K562 (cell line): ENCODE data around the gene CNMD. TPM values are rescaled to one million over a fixed set of nuclear protein-coding genes. Genes with fewer than 3 reads are reported as not detected.

Experiments
- ATAC-seq: fragments of 200-7000 bp; cut with Tn5 transposase; 3 replicates; pipeline ENCODE4 v1.9.1; 2020; ENCODE audit warnings: moderate library complexity
- BruUV-seq: library from RNA; stranded (reverse); fragments of 400-500 nt; replicated peaks from 2 replicates; lab custom pipeline; 2021; lab: Mats Ljungman, UMichigan
- CTCF ChIA-PET: fragments of 300-600 bp; formaldehyde crosslinking; extraction: SDS; loops from one replicate; lab custom pipeline; 2021; ENCODE audit warnings: low intra/inter-chr PET ratio; lab: Yijun Ruan, JAX
- POLR2A ChIA-PET: fragments of 300-600, 350-650 bp; sonication (Branson Sonifier 250); formaldehyde crosslinking; extraction: SDS; loops from one replicate; lab custom pipeline; 2021; ENCODE audit warnings: antibody characterized with exemption, inconsistent platforms; lab: Yijun Ruan, JAX
- DNase-seq, 4 experiments: peaks; one replicate each; pipeline versions ENCODE4 v3.0.0 to v3.0.0-alpha.2; 2011 to 2018; ENCODE audit warnings: low spot score in 3 of 4, mixed read lengths in 3 of 4; ENCODE audit errors: extremely low read depth in 1 of 4
- FAIRE-seq: peaks from 2 replicates; lab custom pipeline; 2011; peaks lifted over from hg19 to GRCh38; lab: Jason Lieb, UNC
- H2AFZ ChIP-seq: 2 replicates; pipeline ENCODE4 v1.6.0; 2011; ENCODE audit warnings: low read depth, low read length, control low read depth, inconsistent platforms
- H3K27ac ChIP-seq: fragments of 200-600 bp; 3 replicates; pipeline ENCODE4 v1.8.0; 2011; ENCODE audit warnings: low read depth, mild to moderate bottlenecking, control low read depth, inconsistent platforms, low read length, moderate library complexity, mixed read lengths; ENCODE audit errors: extremely low read depth
- H3K27me3 ChIP-seq, 2 experiments: fragments of 300-600 bp in 1 of 2; 2 replicates in 1 of 2; 3 replicates in 1 of 2; pipeline versions ENCODE4 v1.6.0 to v1.8.0; 2011; ENCODE audit warnings: inconsistent platforms in 2 of 2, low read length in 2 of 2, mild to moderate bottlenecking in 1 of 2, mixed read lengths in 1 of 2, moderate library complexity in 1 of 2; ENCODE audit not compliant: control insufficient read depth in 2 of 2, insufficient read depth in 2 of 2
- H3K36me3 ChIP-seq: fragments of 300-600 bp; 3 replicates; pipeline ENCODE4 v1.8.0; 2011; ENCODE audit warnings: mild to moderate bottlenecking, low read length, inconsistent platforms; ENCODE audit not compliant: control insufficient read depth, insufficient read depth
- H3K4me1 ChIP-seq, 2 experiments: fragments of 200-600 bp in 1 of 2; replicated peaks in 1 of 2; 2 replicates in 1 of 2; 3 replicates in 1 of 2; pipeline versions ENCODE4 v1.5.1 to v1.8.0; 2011; ENCODE audit warnings: inconsistent platforms in 2 of 2, low read length in 2 of 2, mild to moderate bottlenecking in 1 of 2, mixed read lengths in 1 of 2, moderate library complexity in 1 of 2; ENCODE audit not compliant: control insufficient read depth in 2 of 2, insufficient read depth in 2 of 2
- H3K4me2 ChIP-seq: 2 replicates; pipeline ENCODE4 v1.6.1; 2011; ENCODE audit warnings: low read length, control low read depth, inconsistent platforms, mixed read lengths; ENCODE audit not compliant: insufficient read depth
- H3K4me3 ChIP-seq: fragments of 200-600 bp; sonication (generic), shearing (Covaris generic); 2 replicates; pipeline ENCODE4 v1.5.1; 2016; ENCODE audit warnings: control low read depth, inconsistent platforms
- H3K79me2 ChIP-seq: fragments of 200-600 bp; 3 replicates; pipeline ENCODE4 v1.8.0; 2011; ENCODE audit warnings: low read length, inconsistent platforms; ENCODE audit not compliant: control insufficient read depth, insufficient read depth
- H3K9ac ChIP-seq, 2 experiments: 2 replicates each; pipeline versions ENCODE4 v1.6.0 to v1.6.1; 2011; ENCODE audit warnings: low read depth in 2 of 2, low read length in 2 of 2, control low read depth in 1 of 2, inconsistent platforms in 1 of 2, mild to moderate bottlenecking in 1 of 2, mixed read lengths in 1 of 2; ENCODE audit not compliant: insufficient read depth in 1 of 2
- H3K9me1 ChIP-seq: one replicate; pipeline ENCODE4 v1.6.0; 2011; ENCODE audit warnings: inconsistent platforms, mild to moderate bottlenecking, low read length, moderate library complexity; ENCODE audit not compliant: control insufficient read depth, insufficient read depth
- H3K9me3 ChIP-seq: replicated peaks from 2 replicates; pipeline ENCODE4 v1.5.1; 2011; ENCODE audit warnings: low read depth, low read length, inconsistent platforms; ENCODE audit not compliant: control insufficient read depth, insufficient read depth
- H4K20me1 ChIP-seq: replicated peaks from 2 replicates; pipeline ENCODE4 v1.6.1; 2011; ENCODE audit warnings: low read length, inconsistent platforms, mixed read lengths; ENCODE audit not compliant: control insufficient read depth, insufficient read depth
- RAD21 ChIP-seq, 2 experiments: fragments of 250-450 bp in 1 of 2; fragments of 450-650 bp in 1 of 2; sonication (Bioruptor Pico) in 1 of 2; formaldehyde crosslinking in 1 of 2; IDR thresholded peaks in 1 of 2; conservative IDR thresholded peaks in 1 of 2; 2 replicates each; pipeline versions ENCODE4 v1.4.0 to v1.8.0; 2020 to 2022; ENCODE audit warnings: mild to moderate bottlenecking in 2 of 2, moderate library complexity in 1 of 2
- ZNF24 ChIP-seq: fragments of 450-650 bp; IDR thresholded peaks from 2 replicates; pipeline ENCODE4 v1.6.1; 2016
- WGBS: fragments of 100-300 bp; shearing (Covaris generic); methylation state at CpG from one replicate; pipeline ENCODE4 v1.1.6; 2016; ENCODE audit warnings: low coverage, mixed read lengths; ENCODE audit not compliant: insufficient coverage; ENCODE audit errors: missing lambda C conversion rate; 5-methylcytosine and 5-hydroxymethylcytosine counted together
- in situ Hi-C: fragments of 300-500 bp; cut with MboI; formaldehyde crosslinking; loops from 4 replicates; pipeline ENCODE4 v1.15.0; 2018; ENCODE audit warnings: inconsistent platforms, mixed read lengths
- intact Hi-C: fragments of 100-400 bp; cut with micrococcal nuclease; formaldehyde crosslinking; loops from 2 replicates; pipeline ENCODE4 v1.14.2; 2022
- polyA plus RNA-seq, 8 experiments: library from polyadenylated mRNA; depleted of rRNA in 4 of 8; stranded (reverse) in 5 of 8; unstranded in 3 of 8; fragments of >200 nt; fragmentation: Nextera tagmentation in 2 of 8; fragmentation: Illumina TruSeq in 1 of 8; extraction: Ambion mirVana in 2 of 8; extraction: Trizol in 1 of 8; gene quantifications; 2 replicates each; pipeline versions ENCODE4 v1.2.1 to v1.2.3, GENCODE V29; 2011 to 2014; ENCODE audit warnings: inconsistent platforms in 1 of 8, missing spikeins in 1 of 8
- total RNA-seq, 7 experiments: library from RNA; depleted of rRNA in 6 of 7; stranded (reverse); fragments of >200 nt in 6 of 7; fragmentation: Illumina TruSeq in 2 of 7; extraction: Trizol in 2 of 7; gene quantifications; 2 replicates each; pipeline versions ENCODE4 v1.2.1 to v1.2.3, GENCODE V29; 2011 to 2021; ENCODE audit warnings: low replicate concordance in 1 of 7
- TF ChIP-seq, protein P1 (sequence below): fragments of 250-450 bp; sonication (Bioruptor Pico); IDR thresholded peaks from 2 replicates; pipeline ENCODE4 v1.5.0; 2021
- TF ChIP-seq, protein P2 (sequence below): fragments of 450-650 bp; formaldehyde crosslinking; IDR thresholded peaks from 2 replicates; pipeline ENCODE4 v1.4.0; 2020; ENCODE audit warnings: mild to moderate bottlenecking, moderate library complexity

CNMD gene
- total and polyA plus RNA-seq, 9 of the 15 experiments (the other 6 are each of a cell fraction or from before 2014, with no cell fraction given), result not detected

DNA sequence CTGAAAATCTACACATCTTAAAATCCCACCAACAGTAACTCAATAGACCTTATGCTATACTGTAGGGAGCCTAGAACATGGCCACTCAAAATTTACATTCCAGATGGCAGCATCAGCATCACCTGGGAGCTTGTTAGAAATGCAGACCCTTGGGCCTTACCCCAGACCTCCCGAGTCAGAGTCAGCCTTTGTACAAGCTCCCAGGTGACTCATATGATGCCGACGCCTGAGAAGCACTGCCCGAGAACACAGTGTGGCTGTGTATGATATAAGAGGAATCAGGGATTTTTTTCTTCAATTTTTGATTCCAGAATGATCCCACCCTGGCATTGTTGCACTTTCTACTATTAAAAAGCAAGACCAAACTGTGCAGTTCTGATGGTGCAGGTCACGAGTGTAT lies 35.9 kb upstream of the CNMD start:
- TF ChIP-seq, protein P1, sequence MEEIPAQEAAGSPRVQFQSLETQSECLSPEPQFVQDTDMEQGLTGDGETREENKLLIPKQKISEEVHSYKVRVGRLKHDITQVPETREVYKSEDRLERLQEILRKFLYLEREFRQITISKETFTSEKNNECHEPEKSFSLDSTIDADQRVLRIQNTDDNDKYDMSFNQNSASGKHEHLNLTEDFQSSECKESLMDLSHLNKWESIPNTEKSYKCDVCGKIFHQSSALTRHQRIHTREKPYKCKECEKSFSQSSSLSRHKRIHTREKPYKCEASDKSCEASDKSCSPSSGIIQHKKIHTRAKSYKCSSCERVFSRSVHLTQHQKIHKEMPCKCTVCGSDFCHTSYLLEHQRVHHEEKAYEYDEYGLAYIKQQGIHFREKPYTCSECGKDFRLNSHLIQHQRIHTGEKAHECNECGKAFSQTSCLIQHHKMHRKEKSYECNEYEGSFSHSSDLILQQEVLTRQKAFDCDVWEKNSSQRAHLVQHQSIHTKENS, result no peak
- TF ChIP-seq, protein P2, sequence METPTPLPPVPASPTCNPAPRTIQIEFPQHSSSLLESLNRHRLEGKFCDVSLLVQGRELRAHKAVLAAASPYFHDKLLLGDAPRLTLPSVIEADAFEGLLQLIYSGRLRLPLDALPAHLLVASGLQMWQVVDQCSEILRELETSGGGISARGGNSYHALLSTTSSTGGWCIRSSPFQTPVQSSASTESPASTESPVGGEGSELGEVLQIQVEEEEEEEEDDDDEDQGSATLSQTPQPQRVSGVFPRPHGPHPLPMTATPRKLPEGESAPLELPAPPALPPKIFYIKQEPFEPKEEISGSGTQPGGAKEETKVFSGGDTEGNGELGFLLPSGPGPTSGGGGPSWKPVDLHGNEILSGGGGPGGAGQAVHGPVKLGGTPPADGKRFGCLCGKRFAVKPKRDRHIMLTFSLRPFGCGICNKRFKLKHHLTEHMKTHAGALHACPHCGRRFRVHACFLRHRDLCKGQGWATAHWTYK (CRISPR knock-in tag), result no peak
- no peak for TF ChIP-seq RAD21 (CRISPR knock-in tag; conservative IDR thresholded peaks at IDR 0.05 in 1 of 2, IDR thresholded peaks at IDR 0.05 in 1 of 2)
- TF ChIP-seq ZNF24, result no peak
- Histone ChIP-seq H3K9me3 (no peaks in the 10 kb centered on the region), H3K36me3 (no peaks in the 10 kb centered on the region), H3K9me1 (no peaks in the 10 kb centered on the region), H3K4me1 (no peaks in the 10 kb centered on the region), H2AFZ (no peak overlapping the region), H3K27ac (no peak overlapping the region), H3K9ac (no peak overlapping the region), H3K27me3 (peaks cover 0 to 6% of the 10 kb centered on the region in 2 experiments; a peak in 2 of 5 replicates), H3K4me3 (no peak overlapping the region), H3K79me2 (no peaks in the 10 kb centered on the region), H3K4me2 (no peak overlapping the region), H4K20me1 (no peaks in the 10 kb centered on the region; the same call in 1 of the 2 replicates)
- CTCF ChIA-PET, result no interaction called here
- in situ Hi-C loops, result no loop called here
- ATAC-seq (no peak), DNase-seq (no peak), FAIRE-seq (no peak)
- no TSS peak for BruUV-seq
- intact Hi-C loops, result no loop called here
- POLR2A ChIA-PET, result no interaction called here
- WGBS, result 0% methylated on average over 5 of the region's 5 CpGs
